CD4-positive, alpha-beta T cell (primary cell): Measurements from ENCODE around the gene ATP6V0E2. TPM values are rescaled to one million over a fixed set of nuclear protein-coding genes. Genes with fewer than 3 reads are reported as not detected.

Experiments
- ATAC-seq: fragments of 200-7000 bp; cut with Tn5 transposase; one replicate; pipeline ENCODE4 v1.10.0; 2022; ENCODE audit warnings: mild to moderate bottlenecking; ENCODE audit not compliant: poor library complexity
- CTCF ChIA-PET: fragments of 350-600 bp; sonication (Branson Sonifier 250); formaldehyde crosslinking; loops from one replicate; lab custom pipeline; 2021; ENCODE audit warnings: antibody characterized with exemption, inconsistent platforms; lab: Charles Lee
- POLR2A ChIA-PET: fragments of 350-600 bp; sonication (Branson Sonifier 250); formaldehyde crosslinking; loops from one replicate; lab custom pipeline; 2021; ENCODE audit warnings: antibody characterized with exemption, inconsistent platforms; lab: Charles Lee
- DNase-seq, 14 experiments: peaks; one replicate each; pipeline ENCODE4 v3.0.0-alpha.2; 2013 to 2020; ENCODE audit warnings: mixed read lengths in 2 of 14
- H3K27ac ChIP-seq, 2 donors: one replicate each; pipeline versions ENCODE4 v1.5.1 to v1.7.0; 2013; ENCODE audit warnings: low read length in 2 of 2, low read depth in 1 of 2, mild to moderate bottlenecking in 1 of 2
- H3K27me3 ChIP-seq, 2 experiments: 1 replicate in 1 of 2; 2 replicates in 1 of 2; pipeline versions ENCODE4 v1.6.1 to v1.7.0; 2013; ENCODE audit warnings: low read length in 2 of 2, control low read depth in 1 of 2, mild to moderate bottlenecking in 1 of 2, moderate library complexity in 1 of 2; ENCODE audit not compliant: insufficient read depth in 2 of 2, control insufficient read depth in 1 of 2
- H3K36me3 ChIP-seq: one replicate; pipeline ENCODE4 v1.6.1; 2013; ENCODE audit warnings: low read length, control low read depth; ENCODE audit not compliant: insufficient read depth
- H3K4me1 ChIP-seq: one replicate; pipeline ENCODE4 v1.6.1; 2013; ENCODE audit warnings: low read length, control low read depth; ENCODE audit not compliant: insufficient read depth
- H3K4me3 ChIP-seq: one replicate; pipeline ENCODE4 v1.5.1; 2013; ENCODE audit warnings: mild to moderate bottlenecking, low read length, moderate library complexity
- H3K9me3 ChIP-seq, 2 experiments: 1 replicate in 1 of 2; 2 replicates in 1 of 2; pipeline versions ENCODE4 v1.6.1 to v1.7.0; 2013; ENCODE audit warnings: low read length in 2 of 2, mild to moderate bottlenecking in 2 of 2, control low read depth in 1 of 2, moderate library complexity in 1 of 2; ENCODE audit not compliant: control insufficient read depth in 1 of 2, insufficient read depth in 1 of 2
- H3K27ac Mint-ChIP-seq: one replicate; pipeline ENCODE4 v1.8.0; 2020; ENCODE audit warnings: mixed read lengths
- H3K27me3 Mint-ChIP-seq: one replicate; pipeline ENCODE4 v1.8.0; 2021; ENCODE audit warnings: mixed read lengths
- H3K36me3 Mint-ChIP-seq: one replicate; pipeline ENCODE4 v1.8.0; 2021; ENCODE audit warnings: low read depth, mixed read lengths
- H3K4me1 Mint-ChIP-seq: one replicate; pipeline ENCODE4 v1.8.0; 2021; ENCODE audit warnings: low read depth, mixed read lengths
- H3K4me3 Mint-ChIP-seq: one replicate; pipeline ENCODE4 v1.8.0; 2020; ENCODE audit warnings: mild to moderate bottlenecking, mixed read lengths
- H3K9me3 Mint-ChIP-seq: one replicate; pipeline ENCODE4 v1.8.0; 2020; ENCODE audit warnings: mixed read lengths
- CTCF ChIP-seq: fragments of 200-600 bp; IDR thresholded peaks from one replicate; pipeline ENCODE4 v1.8.0; 2022; ENCODE audit warnings: antibody characterized with exemption, mild to moderate bottlenecking
- intact Hi-C, 2 experiments: fragments of 100-400 bp; cut with DNase I in 1 of 2; cut with micrococcal nuclease in 1 of 2; formaldehyde crosslinking; loops; one replicate each; pipeline versions ENCODE4 v1.15.1 to v1.9.0; 2023 to 2025; cut with DNase I, micrococcal nuclease
- total RNA-seq, 174 experiments: library from RNA in 2 of 174; stranded (reverse) in 2 of 174; gene quantifications; one replicate each; pipeline ENCODE4 v1.2.3 and lab custom pipeline; 2021 to 2026

The ATP6V0E2 gene
- total RNA-seq, 2 experiments from 2014 or later: 23.2 to 24.9 TPM

DNA sequence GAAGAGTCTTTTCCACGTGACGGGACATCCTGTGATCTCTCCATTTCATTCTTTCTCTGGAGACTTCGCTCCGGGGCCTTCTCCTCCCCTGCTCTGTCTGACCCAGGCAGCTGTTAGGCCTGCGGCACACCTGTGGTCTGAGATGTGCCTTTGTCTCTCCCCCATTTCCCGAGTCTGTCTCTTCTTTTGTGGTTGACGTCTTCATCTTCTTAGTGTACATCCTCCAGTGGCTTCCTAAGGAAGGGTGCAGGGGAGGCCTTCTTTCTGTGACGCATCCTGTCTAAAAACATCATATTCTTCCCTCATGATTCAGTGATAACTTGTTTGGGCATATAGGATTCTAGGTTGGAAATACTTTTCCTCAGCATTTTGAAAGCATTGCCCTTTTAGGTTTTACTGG is 17.2 kb upstream of the ATP6V0E2 start:
- TF ChIP-seq CTCF: no peak
- ChIA-PET POLR2A (interaction anchor here (0.7 kb wide), 1 partner anchor 850 kb away, joined by 3 read pairs; no protein-coding TSS in a partner anchor), CTCF (interaction anchor here (0.9 to 1.5 kb wide), 2 partner anchors 17 to 27 kb away, joined by 3 to 5 read pairs; no protein-coding TSS in a partner anchor)
- Mint-ChIP-seq H3K27ac (peak overlapping the region; percentile 61), H3K9me3 (no peaks in the 10 kb centered on the region), H3K4me1 (peaks cover 57% of the 10 kb centered on the region), H3K4me3 (peak overlapping the region; percentile 49), H3K36me3 (peaks cover 51% of the 10 kb centered on the region), H3K27me3 (no peaks in the 10 kb centered on the region)
- Histone ChIP-seq H3K4me1 (peaks cover 45% of the 10 kb centered on the region), H3K27me3 (no peaks in the 10 kb centered on the region), H3K9me3 (peaks cover 0 to 2% of the 10 kb centered on the region in 2 experiments), H3K27ac (no peak overlapping the region), H3K36me3 (peaks cover 36% of the 10 kb centered on the region), H3K4me3 (no peak overlapping the region)
- DNase-seq (peak in 6 of 14 experiments; percentile 31 to 68 (median 62)), ATAC-seq (peak; percentile 79)
- intact Hi-C loops: loop anchor here (1.0 to 2.0 kb wide), 4 partner anchors 9 to 18 kb away; partner anchors contain the start of gene ZNF862 (in 1 of the 2)

- Histone ChIP-seq H3K36me3 (peaks cover 54% of the 10 kb centered on the region), H3K9me3 (peaks cover 0 to 3% of the 10 kb centered on the region in 2 experiments), H3K4me3 (no peak overlapping the region), H3K27ac (no peak overlapping the region), H3K27me3 (no peaks in the 10 kb centered on the region), H3K4me1 (peaks cover 72% of the 10 kb centered on the region)
- no peak for TF ChIP-seq CTCF
- Mint-ChIP-seq H3K27me3 (no peaks in the 10 kb centered on the region), H3K4me1 (peaks cover 69% of the 10 kb centered on the region), H3K27ac (peak overlapping the region; percentile 55), H3K9me3 (no peaks in the 10 kb centered on the region), H3K4me3 (no peak overlapping the region), H3K36me3 (peaks cover 50% of the 10 kb centered on the region)
- intact Hi-C loops: no loop called here
- no peak for ATAC-seq
- CTCF ChIA-PET: no interaction called here
- POLR2A ChIA-PET: interaction anchor here (1.2 to 1.6 kb wide), 2 partner anchors 9 to 10 kb away, joined by 3 to 6 read pairs; no protein-coding TSS in a partner anchor
- DNase-seq: no peak
Measured at GRCh38 chr7:149859369-149859768, 14.4 kb upstream of the ATP6V0E2 start.

DNA sequence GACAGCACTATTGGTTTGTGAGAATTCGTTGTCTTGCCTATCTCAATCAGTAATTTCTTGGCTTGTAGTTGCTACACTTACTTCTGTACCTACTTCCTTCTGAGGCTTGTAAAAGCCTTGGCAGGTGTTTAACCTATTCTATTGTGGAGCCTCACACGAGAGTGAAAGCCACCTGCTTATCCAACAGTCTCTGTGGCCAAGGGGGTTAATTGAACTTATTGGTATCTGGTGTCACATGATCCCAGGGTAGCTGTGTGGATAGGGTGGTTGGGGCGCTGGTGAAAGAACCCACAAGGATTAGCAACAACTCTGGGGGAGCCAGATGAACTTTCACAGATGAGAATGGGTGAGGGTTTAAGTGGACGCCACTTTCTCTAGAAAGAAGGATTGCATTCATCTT is 13.9 kb upstream of the ATP6V0E2 start:
- no peak overlapping the region for H3K4me3 Mint-ChIP-seq
- H3K4me3 ChIP-seq: no peak overlapping the region
- peaks cover 0 to 3% of the 10 kb centered on the region in 2 experiments for H3K9me3 ChIP-seq
- CTCF ChIA-PET: no interaction called here
- H3K9me3 Mint-ChIP-seq: no peaks in the 10 kb centered on the region
- peaks cover 72% of the 10 kb centered on the region for H3K4me1 ChIP-seq
- H3K27ac ChIP-seq: no peak overlapping the region
- no peak for TF ChIP-seq CTCF
- H3K36me3 ChIP-seq: peaks cover 57% of the 10 kb centered on the region
- H3K27me3 ChIP-seq: no peaks in the 10 kb centered on the region
- intact Hi-C loops: no loop called here
- DNase-seq (no peak), ATAC-seq (no peak)
- H3K27ac Mint-ChIP-seq: peak overlapping the region; percentile 30
- POLR2A ChIA-PET: interaction anchor here (1.2 to 1.6 kb wide), 2 partner anchors 8 to 10 kb away, joined by 3 to 6 read pairs; no protein-coding TSS in a partner anchor
- peaks cover 67% of the 10 kb centered on the region for H3K4me1 Mint-ChIP-seq
- no peaks in the 10 kb centered on the region for H3K27me3 Mint-ChIP-seq
- peaks cover 48% of the 10 kb centered on the region for H3K36me3 Mint-ChIP-seq
